ENCODE results near the gene PIK3R2. TPM values are rescaled to one million over a fixed set of nuclear protein-coding genes. Genes with fewer than 3 reads are reported as not detected.
A peak's percentile ranks its signal among the peaks of the same experiment; 100 is the strongest.
"Not testable (repeated sequence)": the region's sequence is repeated elsewhere in the genome, so short reads cannot be mapped to it uniquely, and the experiment has no call there.

The PIK3R2 gene
- polyA plus RNA-seq, 1 donor = 66.1 TPM

GRCh38 chr19:18156268-18156667, 3.3 kb downstream of the PIK3R2 start:
- no peak for DNase-seq

- DNase-seq = peak; percentile 74
Observed at GRCh38 chr19:18156841-18157464, 4.0 kb downstream of the PIK3R2 start.

GRCh38 chr19:18157465-18158063, 4.6 kb downstream of the PIK3R2 start:
- no peak for DNase-seq

- no peak for DNase-seq
Observed at GRCh38 chr19:18158467-18158866, 5.5 kb downstream of the PIK3R2 start.

- DNase-seq = not testable (repeated sequence)
Observed at GRCh38 chr19:18159059-18159616, 6.2 kb downstream of the PIK3R2 start.

GRCh38 chr19:18159810-18160209, 6.8 kb downstream of the PIK3R2 start:
- DNase-seq = no peak

GRCh38 chr19:18160493-18160970, 7.6 kb downstream of the PIK3R2 start:
- DNase-seq = no peak

- DNase-seq = peak; percentile 73
Observed at GRCh38 chr19:18160971-18161635, 8.1 kb downstream of the PIK3R2 start.

GRCh38 chr19:18161636-18162002, 8.7 kb downstream of the PIK3R2 start:
- DNase-seq = no peak

- DNase-seq = no peak
Observed at GRCh38 chr19:18164072-18164471, 11.1 kb downstream of the PIK3R2 start.

GRCh38 chr19:18165794-18166544, 13.0 kb downstream of the PIK3R2 start:
- no peak for DNase-seq

GRCh38 chr19:18167011-18167410, 14.0 kb downstream of the PIK3R2 start:
- no peak for DNase-seq

GRCh38 chr19:18167975-18168645, 15.1 kb downstream of the PIK3R2 start:
- DNase-seq = no peak

- no peak for DNase-seq
Observed at GRCh38 chr19:18168673-18169381, 15.9 kb downstream of the PIK3R2 start.

- no peak for DNase-seq
Observed at GRCh38 chr19:18170714-18171255, 17.8 kb downstream of the PIK3R2 start.

GRCh38 chr19:18171605-18172327, 18.8 kb downstream of the PIK3R2 start:
- no peak for DNase-seq

GRCh38 chr19:18172331-18173053, 19.5 kb downstream of the PIK3R2 start:
- DNase-seq = no peak

GRCh38 chr19:18173054-18173571, 20.1 kb downstream of the PIK3R2 start:
- no peak for DNase-seq

- DNase-seq = no peak
Observed at GRCh38 chr19:18173572-18174288, 20.8 kb downstream of the PIK3R2 start, which contains the start of gene IFI30. Gene IFI30, plus strand, starts transcription at chr19:18173813. Its CDS starts 29 bp downstream, at chr19:18173842.

All from hindlimb muscle (tissue), 1 donor.